SK-N-SH (cell line): Measurements from ENCODE around the gene PRR22. TPM values are rescaled to one million over a fixed set of nuclear protein-coding genes. Genes with fewer than 3 reads are reported as not detected.

Source experiments
- polyA plus RNA-seq, 3 experiments: library from polyadenylated mRNA; depleted of rRNA; stranded (reverse); fragments of >200 nt; gene quantifications; 2 replicates each; pipeline ENCODE4 v1.2.3, GENCODE V29; 2012

The PRR22 gene
- polyA plus RNA-seq, 1 of the 3 experiments (the other 2 are of a cell fraction), result 0.82 TPM

Other genes starting within 250 kb of the PRR22 start
- gene TINCR, start 216.8 kb downstream of the PRR22 start, polyA plus RNA-seq (2012; rRNA removed), result 0.02 and 0.03 TPM in 2 replicates
- gene SAFB2, start 162.0 kb downstream of the PRR22 start, polyA plus RNA-seq (2012; rRNA removed), result 20.3 and 37.7 TPM in 2 replicates
- gene SAFB, start 161.7 kb downstream of the PRR22 start, polyA plus RNA-seq (2012; rRNA removed), result 44.4 and 90.0 TPM in 2 replicates
- gene MICOS13, start 104.2 kb downstream of the PRR22 start, polyA plus RNA-seq (2012; rRNA removed), result 112 and 116 TPM in 2 replicates
- 52.0 and 53.3 TPM in 2 replicates for gene HSD11B1L, start 103.7 kb downstream of the PRR22 start, polyA plus RNA-seq (2012; rRNA removed)
- gene RPL36, start 94.5 kb downstream of the PRR22 start, polyA plus RNA-seq (2012; rRNA removed), result 871 and 1,383 TPM in 2 replicates
- gene LONP1, start 64.6 kb downstream of the PRR22 start, polyA plus RNA-seq (2012; rRNA removed), result 75.4 and 111 TPM in 2 replicates
- gene CATSPERD, start 64.1 kb downstream of the PRR22 start, polyA plus RNA-seq (2012; rRNA removed), result not detected in 2 replicates
- 44.0 and 45.2 TPM in 2 replicates for gene DUS3L, start 6.4 kb upstream of the PRR22 start, polyA plus RNA-seq (2012; rRNA removed)
- gene NRTN, start 20.3 kb upstream of the PRR22 start, polyA plus RNA-seq (2012; rRNA removed), result 0.54 and 0.99 TPM in 2 replicates
- gene FUT6, start 55.0 kb upstream of the PRR22 start, polyA plus RNA-seq (2012; rRNA removed), result not detected in 2 replicates
- gene FUT3, start 66.7 kb upstream of the PRR22 start, polyA plus RNA-seq (2012; rRNA removed), result not detected in 2 replicates
- not detected in 2 replicates for gene FUT5, start 85.8 kb upstream of the PRR22 start, polyA plus RNA-seq (2012; rRNA removed)
- 386 and 534 TPM in 2 replicates for gene NDUFA11, start 119.0 kb upstream of the PRR22 start, polyA plus RNA-seq (2012; rRNA removed)
- 6.5 and 9.1 TPM in 2 replicates for gene VMAC, start 120.1 kb upstream of the PRR22 start, polyA plus RNA-seq (2012; rRNA removed)
- gene CAPS, start 129.5 kb upstream of the PRR22 start, polyA plus RNA-seq (2012; rRNA removed), result 13.4 and 17.3 TPM in 2 replicates
- gene RANBP3, start 193.4 kb upstream of the PRR22 start, polyA plus RNA-seq (2012; rRNA removed), result 71.8 and 84.0 TPM in 2 replicates